Heart left ventricle (tissue), 16 donors: ENCODE data around the gene AAMP. TPM values are rescaled to one million over a fixed set of nuclear protein-coding genes. Genes with fewer than 3 reads are reported as not detected.

Source experiments
- ATAC-seq, 4 donors: fragments of 200-7000 bp; cut with Tn5 transposase; one replicate each; pipeline ENCODE4 v1.9.1; 2020 to 2022; ENCODE audit warnings: moderate library complexity in 4 of 4, mild to moderate bottlenecking in 3 of 4, moderate number of reproducible peaks in 1 of 4
- DNase-seq, 5 donors: peaks; one replicate each; pipeline ENCODE4 v3.0.0-alpha.2; 2020
- H3K27ac ChIP-seq, 12 donors: fragments of 200-600 bp; sonication (generic) in 4 of 12; one replicate each; pipeline versions ENCODE4 v1.5.0 to v1.8.0; 2016 to 2022; ENCODE audit warnings: mild to moderate bottlenecking in 2 of 12
- H3K27me3 ChIP-seq, 9 donors: fragments of 200-600 bp; sonication (generic) in 2 of 9; one replicate each; pipeline versions ENCODE4 v1.5.1 to v1.8.0; 2016 to 2022; ENCODE audit warnings: mild to moderate bottlenecking in 3 of 9
- H3K36me3 ChIP-seq, 9 donors: fragments of 200-600 bp; sonication (generic) in 2 of 9; one replicate each; pipeline versions ENCODE4 v1.5.0 to v1.8.0; 2018 to 2022; ENCODE audit warnings: mild to moderate bottlenecking in 2 of 9
- H3K4me1 ChIP-seq, 12 donors: fragments of 200-600 bp; sonication (generic) in 4 of 12; one replicate each; pipeline versions ENCODE4 v1.5.0 to v1.8.0; 2016 to 2022; ENCODE audit warnings: mild to moderate bottlenecking in 3 of 12
- H3K4me3 ChIP-seq, 12 donors: fragments of 200-600 bp; sonication (generic) in 4 of 12; one replicate each; pipeline versions ENCODE4 v1.5.0 to v1.8.0; 2017 to 2022; ENCODE audit warnings: mild to moderate bottlenecking in 9 of 12, moderate library complexity in 4 of 12
- H3K9me3 ChIP-seq, 12 donors: fragments of 200-600 bp; sonication (generic) in 4 of 12; one replicate each; pipeline versions ENCODE4 v1.5.0 to v1.8.0; 2016 to 2022; ENCODE audit warnings: mild to moderate bottlenecking in 1 of 12
- CTCF ChIP-seq, 12 donors: fragments of 200-600 bp; sonication (generic) in 4 of 12; IDR thresholded peaks; one replicate each; pipeline versions ENCODE4 v1.5.0 to v1.8.0; 2018 to 2022; ENCODE audit warnings: antibody characterized with exemption in 12 of 12, mild to moderate bottlenecking in 5 of 12
- POLR2A ChIP-seq, 2 donors: fragments of 450-650 bp; IDR thresholded peaks; one replicate each; pipeline ENCODE4 v1.6.1; 2017; ENCODE audit warnings: antibody characterized with exemption in 2 of 2, mild to moderate bottlenecking in 2 of 2, moderate library complexity in 2 of 2
- WGBS, 4 donors: extraction: QIAGEN DNeasy Blood & Tissue Kit in 2 of 4; methylation state at CpG; one replicate each; pipeline versions ENCODE4 v1.1.5 to v1.1.7; 2013 to 2018; 5-methylcytosine and 5-hydroxymethylcytosine counted together
- intact Hi-C, 10 donors: fragments of 100-400 bp; cut with DNase I; formaldehyde crosslinking; loops; one replicate each; pipeline versions ENCODE4 v1.11.1 to v1.14.2; 2022
- polyA plus RNA-seq, 2 donors: library from polyadenylated mRNA; stranded (reverse); fragments of 200-250 nt; gene quantifications; one replicate each; pipeline ENCODE4 v1.2.3, GENCODE V29; 2013
- total RNA-seq, 9 donors: library from RNA; depleted of rRNA in 2 of 9; stranded (reverse); fragments of >200 nt in 2 of 9; fragmentation: NEBNext Ultra II Directional in 3 of 9; extraction: Animal tissue kit (Norgen Biotek cat#: 25700) in 3 of 9; gene quantifications; one replicate each; pipeline versions ENCODE4 v1.1.0 to v1.2.4, GENCODE V29; 2016 to 2023
- donor health status: ischemic (EF 13 %, LVEDD 7.1; RV severe dilation, severe dysfunction).
- donor health status: healthy with polysubstance abuse.
- donor health status: DM: no; HTN: yes; CAD: no.
- donor health status: DM: no; HTN: no; CAD: no.
- donor health status: ischemic (EF 25% LVEDD 6.9; RV normal size, moderate dysfunction).
- donor health status: ischemic (EF 25% LVEDD 5.7; RV mildly dilated, moderate dysfunction).
- donor health status: healthy.
- donor health status: DM: yes; HTN: yes; CAD: no.
- donor health status: ischemic (EF 35%, LVEDD 5.7; RV mildly dilated, moderate dysfunction).
- donor health status: nonischemic (EF 11% LVEDD 7.7; RV severe dilation, severe dysfunction).
- donor health status: DM: yes; HTN: yes; CAD: no.
- donor health status: PGD.
- donor health status: ischemic (EF 29% LVEDD 5.4; RV normal size, mild dysfunction).
- donor health status: nonischemic (EF 23%, LVEDD 6.1; RV moderate dilation, normal function).

Gene AAMP
- total and polyA plus RNA-seq, 11 donors, result 51.6 to 150 (median 58.6) TPM

- Histone ChIP-seq H3K4me3 (no peak overlapping the region), H3K9me3 (no peaks in the 10 kb centered on the region), H3K36me3 (peaks cover 2 to 100% (median 83%) of the 10 kb centered on the region in 9 donors), H3K27ac (no peak overlapping the region), H3K4me1 (peaks cover 0 to 57% (median 26%) of the 10 kb centered on the region in 12 donors), H3K27me3 (no peaks in the 10 kb centered on the region)
- TF ChIP-seq POLR2A (IDR thresholded peaks at IDR 0.05) (no peak), CTCF (IDR thresholded peaks at IDR 0.05) (no peak)
- DNase-seq (peak in 1 of 5 donors; percentile 8), ATAC-seq (no peak)
- 70 to 95% (median 86%) methylated on average over 7 of the region's 7 CpGs for WGBS, 4 donors
- intact Hi-C loops, result loop anchor here in 1 of 10 donors (10.0 kb wide), 1 partner anchor 367 kb away; no protein-coding TSS in a partner anchor
Observed at GRCh38 chr2:218277921-218278320, 8.0 kb upstream of the AAMP start.

GRCh38 chr2:218276986-218277755 is 7.2 kb upstream of the AAMP start:
- ATAC-seq, result no peak
- intact Hi-C loops, result loop anchor here in 1 of 10 donors (10.0 kb wide), 1 partner anchor 368 kb away; no protein-coding TSS in a partner anchor
- peak in 1 of 5 donors; percentile 11 for DNase-seq
- Histone ChIP-seq H3K36me3 (peaks cover 2 to 94% (median 83%) of the 10 kb centered on the region in 9 donors), H3K9me3 (no peaks in the 10 kb centered on the region), H3K27ac (no peak overlapping the region), H3K27me3 (no peaks in the 10 kb centered on the region), H3K4me3 (no peak overlapping the region), H3K4me1 (peaks cover 0 to 57% (median 25%) of the 10 kb centered on the region in 12 donors)
- WGBS, 4 donors, result 68 to 79% (median 73%) methylated on average over 12 of the region's 12 CpGs
- TF ChIP-seq POLR2A (IDR thresholded peaks at IDR 0.05), result no peak
- peak in 1 of 12 donors; percentile 8 for TF ChIP-seq CTCF (IDR thresholded peaks at IDR 0.05)

- WGBS, 4 donors, result 77 to 93% (median 86%) methylated on average over 8 to 9 of the region's 9 CpGs
- no peak overlapping the region for H3K4me3 ChIP-seq
- intact Hi-C loops, result loop anchor here in 1 of 10 donors (10.0 kb wide), 1 partner anchor 369 kb away; no protein-coding TSS in a partner anchor
- H3K9me3 ChIP-seq, result no peaks in the 10 kb centered on the region
- no peak for ATAC-seq
- H3K36me3 ChIP-seq, result peaks cover 2 to 77% (median 70%) of the 10 kb centered on the region in 9 donors
- H3K27ac ChIP-seq, result peak overlapping the region in 5 of 12 donors; percentile 9 to 84 (median 31)
- no peak for DNase-seq
- TF ChIP-seq CTCF (IDR thresholded peaks at IDR 0.05), result no peak
- TF ChIP-seq POLR2A (IDR thresholded peaks at IDR 0.05), result no peak
- peaks cover 0 to 61% (median 29%) of the 10 kb centered on the region in 12 donors for H3K4me1 ChIP-seq
- no peaks in the 10 kb centered on the region for H3K27me3 ChIP-seq
Observed at GRCh38 chr2:218275371-218276072, 5.6 kb upstream of the AAMP start.

GRCh38 chr2:218274586-218274985 is 4.6 kb upstream of the AAMP start:
- ATAC-seq (no peak), DNase-seq (no peak)
- Histone ChIP-seq H3K27ac (peak overlapping the region in 8 of 12 donors; percentile 9 to 84 (median 26)), H3K4me1 (peaks cover 0 to 62% (median 29%) of the 10 kb centered on the region in 12 donors), H3K9me3 (no peaks in the 10 kb centered on the region), H3K27me3 (no peaks in the 10 kb centered on the region), H3K4me3 (no peak overlapping the region), H3K36me3 (peaks cover 2 to 68% (median 61%) of the 10 kb centered on the region in 9 donors)
- 54 to 77% (median 60%) methylated on average over 4 of the region's 4 CpGs for WGBS, 4 donors
- intact Hi-C loops, result loop anchor here in 4 of 10 donors (5.0 to 10.0 kb wide), 3 partner anchors 87 to 370 kb away; partner anchors contain the start of gene CTDSP1 (in 3 of the 4)
- TF ChIP-seq POLR2A (IDR thresholded peaks at IDR 0.05) (no peak), CTCF (IDR thresholded peaks at IDR 0.05) (no peak)
